ENCODE measurements around the gene CHI3L1.
"Not testable (repeated sequence)": the region's sequence is repeated elsewhere in the genome, so short reads cannot be mapped to it uniquely, and the experiment has no call there.

Gene CHI3L1

GRCh38 chr1:203186446-203187303 is at the start of gene CHI3L1:
Gene CHI3L1 (minus strand): TSS chr1:203186704. CDS start chr1:203186623, 81 bp downstream.
- Histone ChIP-seq H3K27me3 (ENCODE audit: control insufficient read depth, insufficient read depth, low read length) (0 out of 2 replicates have a peak, but pooled peaks cover 5% of the 10 kb centered on the region), H3K4me1 (ENCODE audit: control insufficient read depth, insufficient read depth, low read length) (peaks cover 23% of the 10 kb centered on the region), H3K9ac (ENCODE audit: low read depth, low read length) (no peak within 1 kb of the TSS), H3K27ac (ENCODE audit: low read depth, low read length) (peak within 1 kb of the TSS; percentile 55), H3K4me3 (ENCODE audit: low read depth, low read length) (no peak within 1 kb of the TSS), H3K36me3 (ENCODE audit: control insufficient read depth, insufficient read depth, low read length) (no peaks in the 10 kb centered on the region), H3K9me3 (ENCODE audit: control insufficient read depth, insufficient read depth, low read length) (no peaks in the 10 kb centered on the region)

GRCh38 chr1:203234901-203235300 is 48.4 kb upstream of the CHI3L1 start:
- H3K9me3 ChIP-seq (ENCODE audit: control insufficient read depth, insufficient read depth, low read length); H3K27me3 ChIP-seq (ENCODE audit: control insufficient read depth, insufficient read depth, low read length); H3K27ac ChIP-seq (ENCODE audit: low read depth, low read length): not testable (repeated sequence)

GRCh38 chr1:203229471-203230135 is 43.1 kb upstream of the CHI3L1 start, which contains the start of gene CHIT1:
Gene CHIT1 (minus strand): TSS chr1:203229673. CDS start chr1:203229636, 37 bp downstream.
- Histone ChIP-seq H3K36me3 (ENCODE audit: control insufficient read depth, insufficient read depth, low read length) (no peaks in the 10 kb centered on the region), H3K4me3 (ENCODE audit: low read depth, low read length) (no peak within 1 kb of the TSS), H3K27ac (ENCODE audit: low read depth, low read length) (no peak within 1 kb of the TSS), H3K27me3 (ENCODE audit: control insufficient read depth, insufficient read depth, low read length) (no peaks in the 10 kb centered on the region), H3K4me1 (ENCODE audit: control insufficient read depth, insufficient read depth, low read length) (no peaks in the 10 kb centered on the region), H3K9ac (ENCODE audit: low read depth, low read length) (no peak within 1 kb of the TSS), H3K9me3 (ENCODE audit: control insufficient read depth, insufficient read depth, low read length) (no peaks in the 10 kb centered on the region)

More at GRCh38 chr1:203234901-203235300, 48.4 kb upstream of the CHI3L1 start:
- H3K36me3 ChIP-seq (ENCODE audit: control insufficient read depth, insufficient read depth, low read length); H3K4me3 ChIP-seq (ENCODE audit: low read depth, low read length); H3K9ac ChIP-seq (ENCODE audit: low read depth, low read length); H3K4me1 ChIP-seq (ENCODE audit: control insufficient read depth, insufficient read depth, low read length): not testable (repeated sequence)

GRCh38 chr1:203228670-203229069 is 42.2 kb upstream of the CHI3L1 start:
- Histone ChIP-seq H3K36me3 (ENCODE audit: control insufficient read depth, insufficient read depth, low read length) (no peaks in the 10 kb centered on the region), H3K9ac (ENCODE audit: low read depth, low read length) (no peak overlapping the region), H3K9me3 (ENCODE audit: control insufficient read depth, insufficient read depth, low read length) (no peaks in the 10 kb centered on the region), H3K4me1 (ENCODE audit: control insufficient read depth, insufficient read depth, low read length) (no peaks in the 10 kb centered on the region), H3K27ac (ENCODE audit: low read depth, low read length) (no peak overlapping the region), H3K4me3 (ENCODE audit: low read depth, low read length) (no peak overlapping the region), H3K27me3 (ENCODE audit: control insufficient read depth, insufficient read depth, low read length) (no peaks in the 10 kb centered on the region)

GRCh38 chr1:203227371-203228083 is 41.0 kb upstream of the CHI3L1 start:
- no peak overlapping the region for H3K27ac ChIP-seq (ENCODE audit: low read depth, low read length)
- H3K36me3 ChIP-seq (ENCODE audit: control insufficient read depth, insufficient read depth, low read length): no peaks in the 10 kb centered on the region
- H3K9ac ChIP-seq (ENCODE audit: low read depth, low read length): no peak overlapping the region
- no peaks in the 10 kb centered on the region for H3K4me1 ChIP-seq (ENCODE audit: control insufficient read depth, insufficient read depth, low read length)
- no peak overlapping the region for H3K4me3 ChIP-seq (ENCODE audit: low read depth, low read length)
- no peaks in the 10 kb centered on the region for H3K9me3 ChIP-seq (ENCODE audit: control insufficient read depth, insufficient read depth, low read length)
- no peaks in the 10 kb centered on the region for H3K27me3 ChIP-seq (ENCODE audit: control insufficient read depth, insufficient read depth, low read length)

GRCh38 chr1:203225071-203225470 is 38.6 kb upstream of the CHI3L1 start:
- no peaks in the 10 kb centered on the region for H3K27me3 ChIP-seq (ENCODE audit: control insufficient read depth, insufficient read depth, low read length)
- H3K27ac ChIP-seq (ENCODE audit: low read depth, low read length): no peak overlapping the region
- no peaks in the 10 kb centered on the region for H3K4me1 ChIP-seq (ENCODE audit: control insufficient read depth, insufficient read depth, low read length)
- no peaks in the 10 kb centered on the region for H3K9me3 ChIP-seq (ENCODE audit: control insufficient read depth, insufficient read depth, low read length)
- H3K9ac ChIP-seq (ENCODE audit: low read depth, low read length): no peak overlapping the region
- H3K36me3 ChIP-seq (ENCODE audit: control insufficient read depth, insufficient read depth, low read length): no peaks in the 10 kb centered on the region
- H3K4me3 ChIP-seq (ENCODE audit: low read depth, low read length): no peak overlapping the region

- no peak overlapping the region for H3K27ac ChIP-seq (ENCODE audit: low read depth, low read length)
- H3K4me3 ChIP-seq (ENCODE audit: low read depth, low read length): no peak overlapping the region
- no peaks in the 10 kb centered on the region for H3K9me3 ChIP-seq (ENCODE audit: control insufficient read depth, insufficient read depth, low read length)
- no peaks in the 10 kb centered on the region; the same call in 1 of the 2 replicates for H3K27me3 ChIP-seq (ENCODE audit: control insufficient read depth, insufficient read depth, low read length)
- H3K36me3 ChIP-seq (ENCODE audit: control insufficient read depth, insufficient read depth, low read length): no peaks in the 10 kb centered on the region
- H3K4me1 ChIP-seq (ENCODE audit: control insufficient read depth, insufficient read depth, low read length): no peaks in the 10 kb centered on the region
- no peak overlapping the region for H3K9ac ChIP-seq (ENCODE audit: low read depth, low read length)
Observed at GRCh38 chr1:203223012-203223775, 36.7 kb upstream of the CHI3L1 start.

- Histone ChIP-seq H3K36me3 (ENCODE audit: control insufficient read depth, insufficient read depth, low read length) (no peaks in the 10 kb centered on the region), H3K4me3 (ENCODE audit: low read depth, low read length) (no peak overlapping the region), H3K9me3 (ENCODE audit: control insufficient read depth, insufficient read depth, low read length) (no peaks in the 10 kb centered on the region), H3K9ac (ENCODE audit: low read depth, low read length) (no peak overlapping the region), H3K27ac (ENCODE audit: low read depth, low read length) (no peak overlapping the region), H3K4me1 (ENCODE audit: control insufficient read depth, insufficient read depth, low read length) (peaks cover 15% of the 10 kb centered on the region; the same call in 1 of the 2 replicates), H3K27me3 (ENCODE audit: control insufficient read depth, insufficient read depth, low read length) (no peaks in the 10 kb centered on the region; the same call in 1 of the 2 replicates)
Observed at GRCh38 chr1:203219934-203220333, 33.4 kb upstream of the CHI3L1 start.

- H3K9ac ChIP-seq (ENCODE audit: low read depth, low read length): no peak overlapping the region
- H3K9me3 ChIP-seq (ENCODE audit: control insufficient read depth, insufficient read depth, low read length): no peaks in the 10 kb centered on the region
- no peak overlapping the region for H3K27ac ChIP-seq (ENCODE audit: low read depth, low read length)
- H3K4me1 ChIP-seq (ENCODE audit: control insufficient read depth, insufficient read depth, low read length): peaks cover 15% of the 10 kb centered on the region; the same call in 1 of the 2 replicates
- H3K4me3 ChIP-seq (ENCODE audit: low read depth, low read length): no peak overlapping the region
- no peaks in the 10 kb centered on the region for H3K36me3 ChIP-seq (ENCODE audit: control insufficient read depth, insufficient read depth, low read length)
- H3K27me3 ChIP-seq (ENCODE audit: control insufficient read depth, insufficient read depth, low read length): no peaks in the 10 kb centered on the region; the same call in 1 of the 2 replicates
Observed at GRCh38 chr1:203219171-203219570, 32.7 kb upstream of the CHI3L1 start.

GRCh38 chr1:203217668-203218067 is 31.2 kb upstream of the CHI3L1 start:
- no peak overlapping the region for H3K27ac ChIP-seq (ENCODE audit: low read depth, low read length)
- no peaks in the 10 kb centered on the region for H3K36me3 ChIP-seq (ENCODE audit: control insufficient read depth, insufficient read depth, low read length)
- H3K27me3 ChIP-seq (ENCODE audit: control insufficient read depth, insufficient read depth, low read length): no peaks in the 10 kb centered on the region; the same call in 1 of the 2 replicates
- peaks cover 15% of the 10 kb centered on the region; the same call in 1 of the 2 replicates for H3K4me1 ChIP-seq (ENCODE audit: control insufficient read depth, insufficient read depth, low read length)
- no peak overlapping the region for H3K4me3 ChIP-seq (ENCODE audit: low read depth, low read length)
- H3K9me3 ChIP-seq (ENCODE audit: control insufficient read depth, insufficient read depth, low read length): no peaks in the 10 kb centered on the region
- no peak overlapping the region for H3K9ac ChIP-seq (ENCODE audit: low read depth, low read length)

Data from HUES48 (cell line).